Measurements from ENCODE around the gene OBI1. TPM values are rescaled to one million over a fixed set of nuclear protein-coding genes. Genes with fewer than 3 reads are reported as not detected.

The OBI1 gene, protein sequence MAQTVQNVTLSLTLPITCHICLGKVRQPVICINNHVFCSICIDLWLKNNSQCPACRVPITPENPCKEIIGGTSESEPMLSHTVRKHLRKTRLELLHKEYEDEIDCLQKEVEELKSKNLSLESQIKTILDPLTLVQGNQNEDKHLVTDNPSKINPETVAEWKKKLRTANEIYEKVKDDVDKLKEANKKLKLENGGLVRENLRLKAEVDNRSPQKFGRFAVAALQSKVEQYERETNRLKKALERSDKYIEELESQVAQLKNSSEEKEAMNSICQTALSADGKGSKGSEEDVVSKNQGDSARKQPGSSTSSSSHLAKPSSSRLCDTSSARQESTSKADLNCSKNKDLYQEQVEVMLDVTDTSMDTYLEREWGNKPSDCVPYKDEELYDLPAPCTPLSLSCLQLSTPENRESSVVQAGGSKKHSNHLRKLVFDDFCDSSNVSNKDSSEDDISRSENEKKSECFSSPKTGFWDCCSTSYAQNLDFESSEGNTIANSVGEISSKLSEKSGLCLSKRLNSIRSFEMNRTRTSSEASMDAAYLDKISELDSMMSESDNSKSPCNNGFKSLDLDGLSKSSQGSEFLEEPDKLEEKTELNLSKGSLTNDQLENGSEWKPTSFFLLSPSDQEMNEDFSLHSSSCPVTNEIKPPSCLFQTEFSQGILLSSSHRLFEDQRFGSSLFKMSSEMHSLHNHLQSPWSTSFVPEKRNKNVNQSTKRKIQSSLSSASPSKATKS
- 1 to 10 TPM; 4.9 to 7.8 (median 5.1) TPM for total RNA-seq
- total RNA-seq (2013): 20.8 TPM

DNA sequence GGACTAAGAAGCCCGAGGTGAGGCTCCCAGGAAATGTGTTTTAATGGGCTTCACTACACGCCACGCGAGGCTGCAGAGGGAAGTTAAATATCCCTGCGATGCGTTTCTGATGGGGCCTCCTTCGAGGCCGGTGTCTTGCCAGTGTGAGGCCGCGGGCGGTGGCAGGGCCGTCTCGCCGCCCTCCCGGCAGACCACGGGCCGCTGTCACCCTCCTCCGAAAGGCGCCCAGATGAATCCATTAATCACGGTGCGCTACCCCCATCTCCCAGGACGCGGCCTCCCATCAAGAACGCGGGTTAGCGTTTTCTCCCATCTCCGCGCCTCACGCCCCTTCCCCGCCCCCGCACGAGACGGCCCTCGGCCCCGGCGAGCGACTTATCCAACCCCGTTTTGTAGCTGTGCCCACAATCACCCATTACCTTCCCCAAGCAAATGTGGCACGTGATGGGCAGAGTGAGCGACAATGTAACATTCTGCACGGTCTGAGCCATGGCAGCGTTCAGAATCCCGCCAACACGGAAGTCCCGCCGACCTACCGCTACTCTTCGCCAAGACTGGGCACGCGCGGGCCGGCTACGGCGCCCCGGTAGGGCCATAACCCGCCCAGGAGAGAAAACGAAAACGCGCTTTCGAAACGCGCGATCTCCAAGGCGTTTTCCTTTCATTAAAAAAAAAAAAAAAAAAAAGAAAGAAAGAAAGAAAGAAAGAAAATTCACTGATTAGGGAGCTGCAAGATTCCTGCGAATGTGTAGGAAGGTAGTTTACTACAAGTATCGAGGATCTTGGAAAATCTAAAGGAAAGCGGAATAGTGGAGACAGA is at the start of gene OBI1:
TSS of gene OBI1 (minus strand) at position 526 of the 820 bp plus-strand sequence. CDS start at position 491, 35 bp downstream.
- Histone ChIP-seq H3K4me3 (ENCODE audit: low read length) (peak within 1 kb of the TSS; percentile 92), H3K4me1 (ENCODE audit: control insufficient read depth, insufficient read depth, low read length) (peaks cover 6% of the 10 kb centered on the region), H3K9me3 (ENCODE audit: control insufficient read depth, insufficient read depth, low read length) (no peaks in the 10 kb centered on the region), H3K36me3 (ENCODE audit: control insufficient read depth, insufficient read depth, low read length) (no peaks in the 10 kb centered on the region), H3K27me3 (ENCODE audit: control insufficient read depth, insufficient read depth, low read length) (no peaks in the 10 kb centered on the region), H3K27ac (ENCODE audit: low read length) (peak within 1 kb of the TSS; percentile 74)
- DNase-seq: peak; percentile 90 to 94
- Mint-ChIP-seq H3K27me3 (ENCODE audit: low read depth in 2 of 2) (peaks cover 0 to 3% of the 10 kb centered on the region in 2 donors), H3K36me3 (no peaks in the 10 kb centered on the region), H3K9me3 (no peaks in the 10 kb centered on the region), H3K4me3 (peak within 1 kb of the TSS; percentile 99), H3K4me1 (peaks cover 41% of the 10 kb centered on the region in 2 donors), H3K27ac (peak within 1 kb of the TSS; percentile 90 to 97)
- peak; percentile 96 to 98 (median 98) for ATAC-seq
- 1% methylated on average over 59 of the region's 67 CpGs for WGBS (ENCODE audit: insufficient coverage)
- TF ChIP-seq, protein P1, sequence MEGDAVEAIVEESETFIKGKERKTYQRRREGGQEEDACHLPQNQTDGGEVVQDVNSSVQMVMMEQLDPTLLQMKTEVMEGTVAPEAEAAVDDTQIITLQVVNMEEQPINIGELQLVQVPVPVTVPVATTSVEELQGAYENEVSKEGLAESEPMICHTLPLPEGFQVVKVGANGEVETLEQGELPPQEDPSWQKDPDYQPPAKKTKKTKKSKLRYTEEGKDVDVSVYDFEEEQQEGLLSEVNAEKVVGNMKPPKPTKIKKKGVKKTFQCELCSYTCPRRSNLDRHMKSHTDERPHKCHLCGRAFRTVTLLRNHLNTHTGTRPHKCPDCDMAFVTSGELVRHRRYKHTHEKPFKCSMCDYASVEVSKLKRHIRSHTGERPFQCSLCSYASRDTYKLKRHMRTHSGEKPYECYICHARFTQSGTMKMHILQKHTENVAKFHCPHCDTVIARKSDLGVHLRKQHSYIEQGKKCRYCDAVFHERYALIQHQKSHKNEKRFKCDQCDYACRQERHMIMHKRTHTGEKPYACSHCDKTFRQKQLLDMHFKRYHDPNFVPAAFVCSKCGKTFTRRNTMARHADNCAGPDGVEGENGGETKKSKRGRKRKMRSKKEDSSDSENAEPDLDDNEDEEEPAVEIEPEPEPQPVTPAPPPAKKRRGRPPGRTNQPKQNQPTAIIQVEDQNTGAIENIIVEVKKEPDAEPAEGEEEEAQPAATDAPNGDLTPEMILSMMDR (IDR thresholded peaks at IDR 0.05): no peak
- intact Hi-C loops (cut with micrococcal nuclease): loop anchor here (10.0 kb wide), 1 partner anchor 746 kb away; the partner anchor contains the start of gene RBM26

DNA sequence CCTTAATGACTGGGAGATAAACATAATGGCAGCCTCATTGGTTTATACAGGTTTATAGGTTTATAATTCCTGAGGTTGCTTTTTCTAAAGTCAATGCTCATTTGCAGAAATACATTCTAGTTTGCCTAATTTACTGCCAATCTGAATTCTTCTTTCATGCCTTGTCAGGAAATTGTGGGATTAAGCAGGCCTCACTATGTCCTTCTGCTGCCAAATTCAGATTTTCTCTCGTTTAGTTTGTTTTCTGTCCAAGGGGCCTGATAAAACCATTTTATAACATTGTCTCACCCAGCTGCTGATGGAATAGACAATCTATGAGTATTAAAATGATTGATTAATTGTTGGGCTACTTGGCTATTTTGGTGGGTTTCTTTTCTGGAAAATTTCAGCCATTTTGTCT is 42.4 kb upstream of the OBI1 start:
- TF ChIP-seq, protein P1 (IDR thresholded peaks at IDR 0.05): no peak
- WGBS (ENCODE audit: insufficient coverage): 15% methylated on average over 1 of the region's 1 CpG
- H3K27ac Mint-ChIP-seq: no peak overlapping the region
- Histone ChIP-seq H3K4me1 (ENCODE audit: control insufficient read depth, insufficient read depth, low read length) (no peaks in the 10 kb centered on the region), H3K27me3 (ENCODE audit: control insufficient read depth, insufficient read depth, low read length) (no peaks in the 10 kb centered on the region), H3K4me3 (ENCODE audit: low read length) (no peak overlapping the region), H3K27ac (ENCODE audit: low read length) (no peak overlapping the region), H3K9me3 (ENCODE audit: control insufficient read depth, insufficient read depth, low read length) (no peaks in the 10 kb centered on the region), H3K36me3 (ENCODE audit: control insufficient read depth, insufficient read depth, low read length) (no peaks in the 10 kb centered on the region)
- H3K27me3 Mint-ChIP-seq (ENCODE audit: low read depth in 2 of 2): no peaks in the 10 kb centered on the region
- H3K4me1 Mint-ChIP-seq: no peaks in the 10 kb centered on the region
- ATAC-seq (no peak), DNase-seq (no peak)
- H3K9me3 Mint-ChIP-seq: peaks cover 0 to 2% of the 10 kb centered on the region in 2 donors
- no peaks in the 10 kb centered on the region for H3K36me3 Mint-ChIP-seq
- intact Hi-C loops (cut with micrococcal nuclease): no loop called here
- no peak overlapping the region for H3K4me3 Mint-ChIP-seq

DNA sequence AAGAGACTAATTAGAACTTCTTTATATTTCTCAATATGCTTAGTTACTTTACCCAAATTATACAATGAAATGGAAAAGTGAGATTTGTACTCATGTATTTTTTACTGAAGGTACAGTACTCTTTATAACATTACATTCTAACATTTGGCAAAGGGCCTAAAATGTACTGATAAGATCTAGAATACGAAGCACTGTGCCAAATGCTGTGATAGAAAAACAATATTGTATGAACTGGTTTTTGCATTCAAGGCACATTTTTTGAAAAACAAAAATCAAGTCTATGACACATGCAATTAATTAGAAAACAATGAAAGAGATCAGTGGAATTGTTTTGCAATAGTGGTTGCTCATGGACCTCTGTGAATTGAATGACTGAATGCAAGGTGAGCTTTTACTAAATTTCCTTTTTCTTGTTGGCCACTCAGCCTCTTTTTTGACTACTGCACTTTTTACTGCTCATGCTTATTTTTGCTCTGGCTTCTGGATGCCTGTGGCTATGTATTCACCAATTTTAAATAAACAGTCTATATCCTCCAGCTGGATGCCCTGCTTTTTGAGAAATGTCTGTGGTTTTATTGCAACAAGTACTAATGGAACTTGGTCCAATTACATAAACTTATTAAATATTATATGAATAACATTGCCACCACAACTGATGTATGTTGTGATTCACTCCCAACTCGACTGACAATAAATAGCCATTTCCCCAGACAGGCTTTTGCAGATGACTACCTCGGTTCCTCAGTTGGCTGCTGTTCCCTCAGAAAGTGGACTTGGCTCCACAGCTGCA is 41.4 kb upstream of the OBI1 start:
- Histone ChIP-seq H3K36me3 (ENCODE audit: control insufficient read depth, insufficient read depth, low read length) (no peaks in the 10 kb centered on the region), H3K27ac (ENCODE audit: low read length) (no peak overlapping the region), H3K4me3 (ENCODE audit: low read length) (no peak overlapping the region), H3K27me3 (ENCODE audit: control insufficient read depth, insufficient read depth, low read length) (no peaks in the 10 kb centered on the region), H3K9me3 (ENCODE audit: control insufficient read depth, insufficient read depth, low read length) (no peaks in the 10 kb centered on the region), H3K4me1 (ENCODE audit: control insufficient read depth, insufficient read depth, low read length) (no peaks in the 10 kb centered on the region)
- Mint-ChIP-seq H3K27me3 (ENCODE audit: low read depth in 2 of 2) (peaks cover 0 to 4% of the 10 kb centered on the region in 2 donors), H3K9me3 (peaks cover 0 to 2% of the 10 kb centered on the region in 2 donors), H3K27ac (no peak overlapping the region), H3K4me1 (no peaks in the 10 kb centered on the region), H3K4me3 (no peak overlapping the region), H3K36me3 (no peaks in the 10 kb centered on the region)
- intact Hi-C loops (cut with micrococcal nuclease): no loop called here
- TF ChIP-seq, protein P1 (IDR thresholded peaks at IDR 0.05): no peak
- DNase-seq (no peak), ATAC-seq (no peak)
- 55% methylated on average over 2 of the region's 3 CpGs for WGBS (ENCODE audit: insufficient coverage)
